ENCODE data around the gene D2HGDH.
"Not testable (repeated sequence)": the region's sequence is repeated elsewhere in the genome, so short reads cannot be mapped to it uniquely, and the experiment has no call there.

The D2HGDH gene

GRCh38 chr2:241755777-241756176 lies 21.3 kb downstream of the D2HGDH start:
- 0 out of 2 replicates have a peak overlapping the region, but pooled peaks have one; percentile 3 for H3K27ac ChIP-seq
- TF ChIP-seq EZH2 (IDR thresholded peaks at IDR 0.05) (no peak), FOXP2 (optimal IDR thresholded peaks at IDR 0.05; ENCODE audit: control extremely low read depth, extremely low read length, insufficient read depth) (no peak), POLR2AphosphoS5 (IDR thresholded peaks at IDR 0.05; ENCODE audit: borderline replicate concordance, low read depth, low read length) (no peak)

GRCh38 chr2:241759067-241759807 lies 24.8 kb downstream of the D2HGDH start:
- no peak overlapping the region for H3K9ac ChIP-seq (ENCODE audit: insufficient read length)
- H3K36me3 ChIP-seq (ENCODE audit: insufficient read depth, low read length): peaks cover 14% of the 10 kb centered on the region; the same call in 1 of the 2 replicates
- DNase-seq (ENCODE audit: low read depth, low spot score): no peak
- peak overlapping the region; percentile 8; the same call in 1 of the 2 replicates for H3K4me3 ChIP-seq
- H3K27ac ChIP-seq: peak overlapping the region; percentile 73
- TF ChIP-seq FOXP2 (optimal IDR thresholded peaks at IDR 0.05; ENCODE audit: control extremely low read depth, extremely low read length, insufficient read depth) (no peak), EZH2 (IDR thresholded peaks at IDR 0.05) (no peak), POLR2AphosphoS5 (IDR thresholded peaks at IDR 0.05; ENCODE audit: borderline replicate concordance, low read depth, low read length) (no peak)
- no peaks in the 10 kb centered on the region for H3K9me3 ChIP-seq (ENCODE audit: low read depth, low read length)

More at GRCh38 chr2:241755777-241756176, 21.3 kb downstream of the D2HGDH start:
- no peaks in the 10 kb centered on the region for H3K9me3 ChIP-seq (ENCODE audit: low read depth, low read length)
- H3K9ac ChIP-seq (ENCODE audit: insufficient read length): no peak overlapping the region
- no peak for DNase-seq (ENCODE audit: low read depth, low spot score)
- H3K36me3 ChIP-seq (ENCODE audit: insufficient read depth, low read length): peaks cover 16% of the 10 kb centered on the region; the same call in 1 of the 2 replicates
- no peak overlapping the region for H3K4me3 ChIP-seq

DNA sequence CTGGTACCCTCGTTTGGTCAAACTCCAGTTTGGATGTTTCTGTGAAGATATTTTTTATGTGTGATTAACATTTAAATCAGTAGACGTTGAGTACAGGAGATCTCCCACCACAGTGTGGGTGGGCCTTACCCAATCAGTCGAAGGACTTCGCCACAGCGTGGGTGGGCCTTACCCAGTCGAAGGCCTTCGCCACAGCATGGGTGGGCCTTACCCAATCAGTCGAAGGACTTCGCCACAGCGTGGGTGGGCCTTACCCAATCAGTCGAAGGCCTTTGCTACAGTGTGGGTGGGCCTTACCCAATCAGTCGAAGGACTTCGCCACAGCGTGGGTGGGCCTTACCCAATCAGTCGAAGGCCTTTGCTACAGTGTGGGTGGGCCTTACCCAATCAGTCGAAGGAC lies 25.5 kb downstream of the D2HGDH start:
- not testable (repeated sequence) for H3K9me3 ChIP-seq (ENCODE audit: low read depth, low read length); H3K4me3 ChIP-seq; DNase-seq (ENCODE audit: low read depth, low spot score); H3K9ac ChIP-seq (ENCODE audit: insufficient read length); H3K27ac ChIP-seq
- H3K36me3 ChIP-seq (ENCODE audit: insufficient read depth, low read length): peaks cover 14% of the 10 kb centered on the region; the same call in 1 of the 2 replicates

DNA sequence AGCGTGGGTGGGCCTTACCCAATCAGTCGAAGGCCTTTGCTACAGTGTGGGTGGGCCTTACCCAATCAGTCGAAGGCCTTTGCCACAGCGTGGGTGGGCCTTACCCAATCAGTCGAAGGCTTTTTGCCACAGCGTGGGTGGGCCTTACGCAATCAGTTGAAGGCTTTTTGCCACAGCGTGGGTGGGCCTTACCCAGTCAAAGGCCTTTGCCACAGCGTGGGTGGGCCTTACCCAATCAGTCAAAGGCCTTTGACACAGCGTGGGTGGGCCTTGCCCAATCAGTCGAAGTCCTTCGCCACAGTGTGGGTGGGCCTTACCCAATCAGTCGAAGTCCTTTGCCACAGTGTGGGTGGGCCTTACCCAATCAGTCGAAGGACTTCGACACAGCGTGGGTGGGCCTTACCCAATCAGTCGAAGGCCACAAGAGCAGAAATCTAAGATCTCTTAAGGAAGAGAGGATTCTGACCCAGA lies 25.9 kb downstream of the D2HGDH start:
- TF ChIP-seq POLR2AphosphoS5 (IDR thresholded peaks at IDR 0.05; ENCODE audit: borderline replicate concordance, low read depth, low read length) (no peak), EZH2 (IDR thresholded peaks at IDR 0.05) (no peak), FOXP2 (optimal IDR thresholded peaks at IDR 0.05; ENCODE audit: control extremely low read depth, extremely low read length, insufficient read depth) (no peak)
- no peak overlapping the region for H3K9ac ChIP-seq (ENCODE audit: insufficient read length)
- no peak for DNase-seq (ENCODE audit: low read depth, low spot score)
- no peaks in the 10 kb centered on the region for H3K9me3 ChIP-seq (ENCODE audit: low read depth, low read length)
- H3K36me3 ChIP-seq (ENCODE audit: insufficient read depth, low read length): peaks cover 14% of the 10 kb centered on the region; the same call in 1 of the 2 replicates
- no peak overlapping the region for H3K4me3 ChIP-seq
- H3K27ac ChIP-seq: no peak overlapping the region

DNA sequence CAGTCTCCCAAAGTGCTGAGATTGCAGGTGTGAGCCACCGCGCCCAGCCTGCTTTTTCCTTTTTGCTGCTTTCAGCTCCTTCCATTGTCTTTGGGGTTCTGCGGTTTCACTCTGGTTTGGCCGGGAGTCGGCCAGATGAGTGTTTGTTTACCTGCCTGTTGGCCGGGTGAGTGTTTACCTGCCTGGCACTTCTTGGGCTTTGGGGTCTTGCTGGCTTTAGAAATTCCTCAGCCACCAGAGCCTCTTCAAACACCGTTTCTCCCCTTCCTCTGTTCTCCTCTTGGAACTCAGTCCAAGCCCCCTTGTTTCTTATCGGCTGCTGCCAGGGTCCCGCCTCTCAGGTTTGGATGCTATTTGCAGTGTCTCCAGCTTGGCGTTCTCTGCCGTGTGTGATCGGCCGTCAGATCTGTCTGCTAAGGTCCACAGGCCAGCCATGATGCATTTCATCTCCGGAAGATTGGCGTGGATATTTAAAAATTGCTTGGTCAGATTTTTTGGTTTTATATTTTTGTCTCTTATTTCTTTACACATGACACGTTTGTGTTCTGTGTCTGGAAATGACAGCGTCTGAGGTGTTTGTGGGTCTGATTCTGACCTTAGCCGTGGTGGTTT lies 28.0 kb downstream of the D2HGDH start:
- Histone ChIP-seq H3K27ac (peak overlapping the region; percentile 62), H3K9ac (ENCODE audit: insufficient read length) (peak overlapping the region; percentile 29), H3K9me3 (ENCODE audit: low read depth, low read length) (no peaks in the 10 kb centered on the region), H3K4me3 (no peak overlapping the region), H3K36me3 (ENCODE audit: insufficient read depth, low read length) (peaks cover 9% of the 10 kb centered on the region; the same call in 1 of the 2 replicates)
- TF ChIP-seq EZH2 (IDR thresholded peaks at IDR 0.05) (no peak), POLR2AphosphoS5 (IDR thresholded peaks at IDR 0.05; ENCODE audit: borderline replicate concordance, low read depth, low read length) (no peak), FOXP2 (optimal IDR thresholded peaks at IDR 0.05; ENCODE audit: control extremely low read depth, extremely low read length, insufficient read depth) (no peak)
- no peak for DNase-seq (ENCODE audit: low read depth, low spot score)

- Histone ChIP-seq H3K4me3 (no peak overlapping the region), H3K9ac (ENCODE audit: insufficient read length) (peak overlapping the region; percentile 29), H3K9me3 (ENCODE audit: low read depth, low read length) (no peaks in the 10 kb centered on the region), H3K27ac (peak overlapping the region; percentile 62), H3K36me3 (ENCODE audit: insufficient read depth, low read length) (peaks cover 9% of the 10 kb centered on the region; the same call in 1 of the 2 replicates)
- no peak for DNase-seq (ENCODE audit: low read depth, low spot score)
- TF ChIP-seq FOXP2 (optimal IDR thresholded peaks at IDR 0.05; ENCODE audit: control extremely low read depth, extremely low read length, insufficient read depth) (no peak), POLR2AphosphoS5 (IDR thresholded peaks at IDR 0.05; ENCODE audit: borderline replicate concordance, low read depth, low read length) (no peak)
Measured at GRCh38 chr2:241762933-241763369, 28.5 kb downstream of the D2HGDH start.

DNA sequence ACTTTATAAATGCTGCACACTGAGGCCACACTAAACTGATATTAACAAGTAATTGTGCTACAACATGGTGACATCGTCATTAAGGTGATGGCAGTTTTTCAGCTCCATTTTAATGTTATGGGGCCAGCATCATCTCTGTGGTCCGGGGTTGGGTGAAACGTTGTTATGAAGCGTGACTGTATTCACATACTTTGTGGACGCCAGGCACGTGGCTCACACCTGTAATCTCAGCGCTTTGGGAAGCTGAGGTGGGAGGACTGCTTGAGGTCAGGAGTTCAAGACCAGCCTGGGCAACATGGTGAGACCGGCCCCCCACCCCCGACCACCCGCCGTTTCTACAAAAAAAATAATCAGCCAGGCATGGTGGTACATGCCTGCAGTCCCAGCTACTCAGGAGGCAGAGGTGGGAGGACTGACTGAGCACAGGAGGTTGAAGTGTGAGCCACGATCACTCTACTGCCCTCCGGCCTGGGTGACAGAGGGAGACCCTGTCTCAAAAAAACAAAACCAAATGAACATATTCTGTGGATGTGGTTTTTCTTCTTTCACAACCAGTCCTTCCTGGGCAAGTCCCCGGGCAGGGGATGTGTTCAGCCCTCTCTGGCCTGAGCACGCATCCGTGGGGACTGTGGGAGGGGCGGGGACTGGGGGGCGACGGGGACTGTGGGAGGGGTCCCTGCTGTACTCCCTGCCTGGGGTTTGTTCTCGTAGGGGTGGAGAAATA lies 29.3 kb downstream of the D2HGDH start:
- H3K9me3 ChIP-seq (ENCODE audit: low read depth, low read length): no peaks in the 10 kb centered on the region
- no peak for DNase-seq (ENCODE audit: low read depth, low spot score)
- H3K9ac ChIP-seq (ENCODE audit: insufficient read length): no peak overlapping the region
- H3K4me3 ChIP-seq: no peak overlapping the region
- H3K36me3 ChIP-seq (ENCODE audit: insufficient read depth, low read length): peaks cover 9% of the 10 kb centered on the region; the same call in 1 of the 2 replicates
- no peak overlapping the region for H3K27ac ChIP-seq
- TF ChIP-seq POLR2AphosphoS5 (IDR thresholded peaks at IDR 0.05; ENCODE audit: borderline replicate concordance, low read depth, low read length) (no peak), FOXP2 (optimal IDR thresholded peaks at IDR 0.05; ENCODE audit: control extremely low read depth, extremely low read length, insufficient read depth) (no peak), EZH2 (IDR thresholded peaks at IDR 0.05) (no peak)
